HG02759 (cell line): Measurements from ENCODE around the gene CUL4A.
"Not testable (repeated sequence)": the region's sequence is repeated elsewhere in the genome, so short reads cannot be mapped to it uniquely, and the experiment has no call there.

Experiments used
- ATAC-seq: cut with Tn5 transposase; IDR thresholded peaks from one replicate; pipeline ENCODE4 v1.9.1; 2021; ENCODE audit warnings: mild to moderate bottlenecking, moderate library complexity; ENCODE audit not compliant: unreplicated experiment

Gene CUL4A

GRCh38 chr13:113209336-113209758 is at the start of gene CUL4A:
CUL4A (plus strand) TSS chr13:113209613; CDS start chr13:113209628, 15 bp downstream.
- ATAC-seq: peak; percentile 45

- ATAC-seq: no peak
Observed at GRCh38 chr13:113159701-113160100, 49.7 kb upstream of the CUL4A start.

- ATAC-seq: no peak
Observed at GRCh38 chr13:113160983-113161382, 48.4 kb upstream of the CUL4A start.

GRCh38 chr13:113161433-113161832 is 48.0 kb upstream of the CUL4A start:
- ATAC-seq: no peak

- not testable (repeated sequence) for ATAC-seq
Observed at GRCh38 chr13:113161975-113162374, 47.4 kb upstream of the CUL4A start.

- ATAC-seq: no peak
Observed at GRCh38 chr13:113162783-113163685, 46.4 kb upstream of the CUL4A start.

GRCh38 chr13:113164492-113164891 is 44.9 kb upstream of the CUL4A start:
- ATAC-seq: no peak

- ATAC-seq: no peak
Observed at GRCh38 chr13:113166266-113166665, 43.1 kb upstream of the CUL4A start.

GRCh38 chr13:113166681-113167080 is 42.7 kb upstream of the CUL4A start:
- no peak for ATAC-seq

- ATAC-seq: no peak
Observed at GRCh38 chr13:113167155-113167554, 42.3 kb upstream of the CUL4A start.

GRCh38 chr13:113167575-113167974 is 41.8 kb upstream of the CUL4A start:
- ATAC-seq: no peak

- ATAC-seq: no peak
Observed at GRCh38 chr13:113168211-113168610, 41.2 kb upstream of the CUL4A start.

- ATAC-seq: no peak
Observed at GRCh38 chr13:113169277-113170272, 39.8 kb upstream of the CUL4A start.

GRCh38 chr13:113170511-113170910 is 38.9 kb upstream of the CUL4A start:
- no peak for ATAC-seq

- no peak for ATAC-seq
Observed at GRCh38 chr13:113171250-113172125, 37.9 kb upstream of the CUL4A start.

GRCh38 chr13:113172419-113172926 is 36.9 kb upstream of the CUL4A start:
- no peak for ATAC-seq

GRCh38 chr13:113176280-113176679 is 33.1 kb upstream of the CUL4A start:
- no peak for ATAC-seq

- ATAC-seq: no peak
Observed at GRCh38 chr13:113176822-113177221, 32.6 kb upstream of the CUL4A start.

GRCh38 chr13:113178070-113178895 is 31.1 kb upstream of the CUL4A start:
- no peak for ATAC-seq

- no peak for ATAC-seq
Observed at GRCh38 chr13:113178896-113179167, 30.6 kb upstream of the CUL4A start.
